GM12891 (cell line): ENCODE measurements around the gene BDH1.

Experiments
- PAX5 ChIP-seq: IDR thresholded peaks from 2 replicates; pipeline ENCODE4 v1.6.1; 2011; ENCODE audit warnings: low read length, moderate library complexity, mild to moderate bottlenecking; ENCODE audit not compliant: insufficient read depth, severe bottlenecking
- POLR2A ChIP-seq: IDR thresholded peaks from 2 replicates; pipeline ENCODE4 v1.6.1; 2011; ENCODE audit warnings: low read depth, low read length, control low read depth
- POLR2AphosphoS5 ChIP-seq: IDR thresholded peaks from 2 replicates; pipeline ENCODE4 v1.6.1; 2011; ENCODE audit warnings: low read depth, low read length, control low read depth
- POU2F2 ChIP-seq: IDR thresholded peaks from 2 replicates; pipeline ENCODE4 v1.6.1; 2011; ENCODE audit warnings: low read depth, mild to moderate bottlenecking, control low read depth, low read length, moderate library complexity
- SPI1 ChIP-seq: IDR thresholded peaks from 2 replicates; pipeline ENCODE4 v1.6.1; 2011; ENCODE audit warnings: low read depth, low read length, control low read depth
- TAF1 ChIP-seq: IDR thresholded peaks from 2 replicates; pipeline ENCODE4 v1.6.1; 2011; ENCODE audit warnings: low read depth, low read length, control low read depth

DNA sequence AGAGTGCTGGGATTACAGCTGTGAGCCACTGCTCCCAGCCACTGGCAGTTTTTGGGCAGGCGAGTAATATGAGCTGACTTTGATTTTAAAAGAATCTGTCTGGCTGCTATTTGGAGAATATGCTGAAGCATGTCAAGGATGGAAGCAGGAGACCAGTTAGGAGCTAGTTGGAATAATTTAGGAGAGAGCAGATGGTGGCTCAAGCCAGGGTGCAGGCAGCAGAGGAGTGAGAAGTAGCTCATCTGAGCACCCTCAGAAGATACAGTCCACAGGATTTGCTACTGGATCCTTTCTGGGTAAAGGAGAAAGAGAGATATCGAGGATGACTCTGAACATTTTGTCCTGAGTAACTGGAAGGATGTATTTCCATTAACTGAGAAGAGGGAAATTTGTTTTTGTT is 30.4 kb upstream of the BDH1 start:
- TF ChIP-seq POLR2A (no peak), POLR2AphosphoS5 (no peak), TAF1 (no peak), SPI1 (no peak), POU2F2 (no peak), PAX5 (no peak)
